Measurements from ENCODE around the gene SAFB2.

The SAFB2 gene

DNA sequence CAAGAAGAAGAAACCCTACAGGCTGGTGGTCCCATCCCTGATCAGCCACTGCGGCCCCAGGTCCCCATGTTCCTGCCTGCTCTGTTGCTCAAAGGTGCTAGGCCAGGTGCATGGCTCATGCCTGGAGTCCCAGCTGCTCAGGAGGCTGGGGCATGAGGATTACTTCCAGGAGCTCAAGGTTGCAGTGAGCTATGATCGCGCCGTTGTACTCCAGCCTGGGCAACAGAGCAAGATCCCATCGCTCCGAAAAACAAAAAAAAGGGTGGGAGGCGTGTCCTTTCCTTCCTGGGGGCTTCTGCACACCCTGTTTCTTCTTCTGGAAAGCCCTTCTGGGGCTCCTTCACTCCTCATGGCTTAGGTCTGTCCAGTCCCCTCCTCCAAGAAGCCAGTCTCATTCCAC lies 42.9 kb downstream of the SAFB2 start:
- no peak for DNase-seq (ENCODE audit: low spot score)

DNA sequence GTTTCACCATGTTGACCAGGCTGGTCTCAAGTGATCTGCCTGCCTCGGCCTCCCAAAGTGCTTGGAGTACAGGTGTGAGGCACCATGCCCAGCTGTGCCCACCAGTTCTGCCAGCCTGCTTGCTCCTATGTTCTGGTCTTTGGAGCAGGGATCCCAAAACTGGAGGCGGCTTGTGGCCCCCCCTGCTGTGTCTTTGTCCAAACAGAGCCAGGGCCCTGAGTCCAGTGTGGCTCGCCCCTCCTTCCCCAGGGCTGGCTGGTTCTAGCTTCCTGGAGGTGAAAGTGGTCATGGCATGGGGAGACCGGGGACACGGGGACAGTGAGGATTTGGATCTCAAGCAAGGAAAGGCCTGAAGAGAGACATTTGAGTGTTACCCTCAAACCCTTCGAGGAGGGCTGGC lies 43.3 kb downstream of the SAFB2 start:
- DNase-seq (ENCODE audit: low spot score) = no peak

DNA sequence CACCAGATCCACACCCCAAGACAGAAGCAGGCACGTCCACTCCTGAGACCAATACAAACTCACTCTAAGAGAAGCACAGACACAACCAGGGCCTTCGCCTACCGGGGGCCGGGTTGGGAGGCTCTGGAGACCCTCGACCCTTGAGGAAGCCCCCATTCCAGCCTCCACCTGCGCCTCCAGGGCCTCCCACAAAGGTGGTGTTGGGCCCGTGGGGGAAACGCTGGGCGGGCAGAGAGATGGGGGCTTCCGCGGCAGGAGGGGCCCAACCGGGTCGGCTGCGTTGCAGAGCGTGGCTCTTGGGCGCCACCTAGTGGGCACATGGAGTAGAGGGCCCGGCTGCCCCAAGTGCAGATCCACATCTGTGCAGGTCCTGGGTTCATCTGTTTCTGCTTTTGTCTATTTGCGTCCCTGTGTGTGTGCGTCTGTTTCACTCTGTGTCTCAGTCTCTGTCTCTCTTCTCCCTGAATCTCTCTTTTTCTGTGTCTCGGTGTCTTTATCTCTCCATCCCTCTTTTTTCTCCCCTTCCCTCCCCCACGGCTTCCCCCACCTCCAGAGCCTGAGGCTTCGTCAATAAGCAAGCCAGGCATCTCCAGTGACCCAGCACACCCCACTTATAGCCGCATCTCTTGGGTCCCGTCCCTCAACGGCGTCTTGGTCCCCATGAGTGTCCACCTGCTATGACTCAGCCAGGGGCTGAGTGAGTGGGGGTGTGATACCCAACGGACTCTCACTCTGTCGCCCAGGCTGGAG lies 44.3 kb downstream of the SAFB2 start:
- DNase-seq (ENCODE audit: low spot score) = peak; percentile 89

DNA sequence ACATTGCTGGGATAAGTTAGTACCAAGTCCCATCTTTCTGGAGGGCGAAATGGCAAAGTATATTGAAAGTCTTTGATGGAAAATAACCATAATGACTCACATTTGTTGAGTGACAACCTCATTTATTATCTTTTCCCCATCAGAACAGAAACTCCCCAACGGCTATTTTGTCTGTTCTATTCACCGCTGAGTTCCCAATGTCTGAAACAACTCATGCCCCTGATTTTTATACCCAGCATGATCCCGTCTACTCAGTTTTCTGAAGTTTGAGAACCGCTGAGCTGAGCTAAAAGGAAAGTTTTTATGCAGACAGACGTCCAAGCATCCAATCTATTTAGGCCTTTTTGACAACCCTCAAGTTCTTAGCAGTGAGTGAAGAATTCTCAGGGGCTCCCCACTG lies 47.0 kb downstream of the SAFB2 start:
- no peak for DNase-seq (ENCODE audit: low spot score)

DNA sequence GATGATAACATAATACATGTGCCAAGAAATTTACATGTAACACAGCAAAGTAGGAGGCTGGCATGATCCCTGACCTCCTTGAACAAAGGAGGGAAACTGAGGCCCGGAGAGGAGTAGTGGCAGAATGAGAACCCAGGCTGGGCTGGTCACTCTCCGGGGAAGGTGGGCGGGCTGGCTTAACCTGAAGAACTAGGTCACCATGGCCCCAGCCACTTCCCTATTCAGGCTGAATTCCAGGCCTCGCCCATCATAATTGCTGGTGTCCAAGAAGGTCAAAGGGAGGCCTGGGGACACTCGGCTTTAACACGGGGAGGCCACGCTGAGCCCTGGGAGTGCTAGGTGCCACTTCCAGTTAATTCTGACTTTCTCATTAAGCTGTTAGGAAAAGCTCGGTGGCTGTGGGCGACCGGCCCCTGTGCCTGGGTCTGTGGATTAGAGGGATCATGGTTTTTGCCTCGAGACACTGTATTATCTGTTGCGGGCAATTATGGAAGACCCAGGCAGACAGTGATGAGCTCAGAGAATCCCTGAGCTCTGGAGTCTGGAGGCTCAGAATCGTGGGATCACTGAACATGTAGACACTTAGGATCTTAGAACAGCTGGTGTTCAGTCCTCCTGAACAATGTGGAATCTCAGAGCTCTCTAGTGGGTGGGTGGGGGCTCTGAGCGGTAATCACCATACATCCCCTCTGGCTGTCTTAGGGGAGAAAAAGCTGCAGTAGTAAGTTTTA lies 49.9 kb downstream of the SAFB2 start:
- DNase-seq (ENCODE audit: low spot score) = no peak

DNA sequence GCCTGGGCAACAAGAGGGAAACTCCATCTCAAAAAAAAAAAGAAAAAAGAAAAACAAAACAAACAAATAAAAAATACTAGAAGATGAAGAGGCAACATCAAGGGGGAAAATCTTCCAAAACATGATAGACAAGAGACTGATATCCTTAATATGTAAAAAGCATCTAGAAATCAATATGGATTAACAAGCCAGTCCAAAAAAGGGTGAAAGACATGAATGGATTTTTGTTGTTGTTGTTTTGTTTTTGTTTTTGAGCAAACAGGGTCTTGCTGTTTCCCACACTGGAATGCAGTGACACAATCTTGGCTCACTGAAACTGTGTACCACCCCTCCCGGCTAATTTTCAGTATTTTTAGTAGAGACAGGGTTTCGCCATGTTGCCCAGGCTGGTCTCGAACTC lies 50.8 kb downstream of the SAFB2 start:
- DNase-seq (ENCODE audit: low spot score) = no peak

DNA sequence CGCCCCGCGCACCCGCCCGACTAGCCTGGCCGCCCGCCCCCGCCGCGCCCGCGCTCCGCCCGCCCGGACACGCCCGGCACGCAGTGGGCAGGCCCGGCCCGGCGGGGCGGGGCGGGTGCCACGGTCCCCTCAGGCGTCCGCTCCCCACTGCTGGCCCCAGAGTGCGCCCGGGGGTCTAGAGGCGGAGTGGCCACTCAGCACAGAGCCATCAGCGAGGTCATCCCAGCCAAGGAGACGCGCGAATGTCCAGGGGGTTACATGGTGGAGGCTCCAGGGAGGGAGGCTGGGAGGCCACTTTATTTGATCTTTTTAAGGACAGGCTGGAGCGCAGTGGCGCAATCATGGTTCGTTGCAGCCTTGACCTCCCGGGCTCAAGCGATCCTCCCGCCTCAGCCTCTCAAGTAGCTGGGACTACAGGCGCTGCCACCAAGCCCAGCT lies 54.6 kb downstream of the SAFB2 start:
- DNase-seq (ENCODE audit: low spot score) = no peak

DNA sequence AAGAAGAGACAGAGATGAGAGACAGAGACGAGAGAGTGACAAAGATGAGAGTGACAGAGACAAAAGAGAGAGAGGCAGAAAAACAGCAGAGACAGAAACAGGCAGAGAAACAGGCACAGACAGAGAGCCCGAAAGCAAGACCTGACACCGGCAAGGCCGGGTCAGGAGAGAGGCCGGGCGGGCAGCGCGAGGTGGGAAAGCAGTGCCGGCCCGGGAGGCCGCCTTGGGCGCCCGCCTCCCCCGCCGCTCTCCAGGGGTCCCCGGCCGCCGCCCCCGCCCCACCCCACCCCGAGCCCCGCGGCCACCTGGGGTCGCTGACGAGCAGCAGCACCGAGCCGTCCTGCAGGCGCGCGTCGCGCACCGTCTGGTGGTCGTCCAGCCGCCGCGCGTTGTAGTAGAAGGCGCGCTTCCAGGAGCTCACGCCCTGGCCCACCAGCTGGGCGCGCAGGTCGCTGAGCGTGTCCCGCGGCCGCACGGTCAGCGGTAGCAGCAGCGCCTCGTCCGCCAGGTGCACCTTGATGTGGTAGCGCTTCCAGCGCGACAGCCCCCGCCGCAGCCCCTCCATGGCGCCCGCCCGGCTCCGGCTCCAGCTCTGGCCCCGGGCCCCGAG lies 55.1 kb downstream of the SAFB2 start, which contains the start of gene TINCR:
Gene TINCR (minus strand): TSS at position 594 of the 610 bp plus-strand sequence.
- no peak for DNase-seq (ENCODE audit: low spot score)

DNA sequence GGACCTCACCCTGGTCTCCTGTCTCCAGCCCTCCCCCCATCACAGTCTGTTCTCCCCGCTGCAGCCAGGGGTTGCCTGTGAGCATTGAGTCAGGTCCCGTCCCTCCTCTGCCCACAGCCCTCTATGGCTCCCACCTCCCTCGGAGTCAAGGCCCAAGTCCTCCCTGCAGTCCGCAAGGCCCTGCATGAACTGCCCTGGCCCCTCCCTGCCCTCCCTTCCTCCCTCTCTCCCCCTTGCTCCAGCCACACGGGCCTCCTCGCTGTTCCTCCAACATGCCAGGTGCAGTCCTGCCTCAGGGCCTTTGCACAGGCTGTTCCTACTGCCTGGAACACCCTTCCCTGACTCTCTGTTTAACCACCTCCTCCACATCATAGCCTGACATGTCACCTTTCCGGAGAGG lies 57.6 kb downstream of the SAFB2 start:
- no peak for DNase-seq (ENCODE audit: low spot score)

DNA sequence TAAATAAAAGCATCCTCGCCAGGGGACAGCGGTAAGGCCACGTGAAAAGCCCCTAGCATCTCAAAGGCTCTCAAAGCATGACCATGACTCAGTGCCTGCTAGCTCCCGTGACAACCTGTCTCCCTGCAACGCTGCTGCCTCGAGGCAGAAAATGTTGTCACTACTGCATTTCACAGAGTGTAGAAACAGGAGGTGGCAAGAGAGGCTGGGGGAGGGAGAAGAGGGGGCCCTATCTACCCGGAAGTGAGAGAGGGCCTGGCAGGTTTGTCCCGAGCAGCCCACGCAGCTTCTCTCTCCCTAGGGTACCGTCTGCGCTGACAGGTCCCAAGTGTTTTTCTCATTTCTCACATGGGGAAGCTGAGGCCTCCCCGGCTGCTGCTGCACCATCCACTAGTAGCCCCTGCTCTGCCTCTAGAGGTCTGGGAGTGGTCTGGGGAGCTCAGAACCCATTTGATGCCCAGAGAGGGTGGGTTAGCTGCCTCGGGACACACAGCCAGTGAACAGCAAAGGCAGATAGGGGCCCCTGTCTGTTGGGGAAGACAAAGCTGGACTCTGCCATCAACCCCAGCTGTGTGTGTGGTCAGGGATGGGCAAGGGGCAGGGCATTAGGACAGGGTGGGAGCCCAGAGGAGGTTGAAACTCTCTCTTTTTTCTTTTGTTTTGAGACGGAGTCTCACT lies 58.5 kb downstream of the SAFB2 start:
- DNase-seq (ENCODE audit: low spot score) = no peak

DNA sequence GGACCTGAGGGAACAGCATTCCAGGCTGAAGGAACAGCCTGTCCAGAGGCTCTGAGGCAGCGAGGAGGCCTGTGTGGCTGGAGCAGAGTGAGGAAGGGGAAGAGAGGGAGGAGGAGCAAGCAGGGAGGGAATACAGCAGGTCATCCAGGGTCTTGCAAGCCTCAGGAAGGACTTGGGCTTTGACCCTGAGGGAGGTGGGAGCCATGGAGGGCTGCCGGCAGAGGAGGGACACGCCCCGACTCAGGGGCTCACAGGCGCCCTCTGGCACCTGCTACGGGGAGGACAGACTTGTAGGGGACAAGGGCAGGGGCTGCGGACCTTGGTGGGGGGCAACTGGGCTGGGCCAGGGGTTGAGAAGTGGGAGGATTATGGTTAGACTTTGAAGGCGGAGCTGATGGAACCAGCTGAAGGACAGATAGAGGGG lies 59.6 kb downstream of the SAFB2 start:
- no peak for DNase-seq (ENCODE audit: low spot score)

DNA sequence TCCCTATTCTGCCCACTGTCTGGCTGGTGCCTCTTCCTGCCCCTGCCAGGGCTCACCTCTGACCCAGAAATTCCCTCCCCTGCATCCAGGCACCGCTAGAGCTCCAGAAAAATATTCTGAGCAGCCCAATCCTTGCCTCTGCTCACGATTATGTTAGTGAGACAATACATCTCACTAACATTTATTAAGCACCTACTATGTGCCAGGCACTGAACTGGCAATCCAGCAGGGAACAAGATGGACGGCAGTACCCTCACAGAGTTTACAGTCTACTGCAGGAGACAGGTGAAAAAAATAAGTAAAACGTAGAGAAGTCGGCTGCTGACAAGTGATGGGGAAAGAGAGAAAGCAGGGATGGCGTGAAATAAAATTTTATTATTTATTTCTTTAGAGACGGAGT lies 60.3 kb downstream of the SAFB2 start:
- DNase-seq (ENCODE audit: low spot score) = no peak

DNA sequence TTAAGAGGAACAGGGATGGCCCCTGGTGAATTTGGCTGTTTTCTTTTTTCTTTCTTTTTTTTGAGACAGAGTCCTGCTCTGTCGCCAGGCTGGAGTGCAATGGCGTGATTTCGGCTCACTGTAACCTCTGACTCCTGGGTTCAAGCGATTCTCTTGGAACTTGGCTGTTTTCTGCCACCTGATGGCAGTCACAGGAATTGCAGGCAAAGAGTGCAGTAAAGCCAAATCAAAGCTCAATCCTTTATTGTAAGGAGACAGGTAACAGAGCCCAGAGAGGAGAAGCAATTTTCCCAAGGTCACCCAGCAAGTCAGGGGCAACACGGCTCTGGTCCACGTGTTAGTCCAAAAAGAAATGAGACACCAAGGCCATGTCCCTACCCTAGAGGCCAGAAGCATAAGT lies 61.0 kb downstream of the SAFB2 start:
- DNase-seq (ENCODE audit: low spot score) = no peak

DNA sequence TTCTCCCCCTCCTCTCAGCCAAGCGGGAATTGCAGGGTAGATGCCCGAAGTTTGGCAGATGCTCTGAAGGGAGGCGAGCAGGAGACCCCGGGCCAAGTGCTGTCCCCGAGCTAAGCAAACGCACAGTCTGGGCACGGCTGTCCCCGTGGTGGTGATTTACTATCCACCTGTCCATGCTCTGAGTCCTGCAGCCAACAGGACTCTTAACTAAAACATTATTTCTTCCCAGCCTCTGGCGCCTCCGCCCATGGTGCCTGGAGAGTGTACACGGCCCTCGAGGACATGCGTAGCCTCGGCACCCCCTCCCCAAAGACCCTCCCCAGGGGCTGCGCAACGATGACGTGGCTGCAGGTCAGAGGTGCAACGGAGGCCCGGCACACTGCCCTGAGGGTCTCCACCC lies 62.4 kb downstream of the SAFB2 start:
- no peak for DNase-seq (ENCODE audit: low spot score)

DNA sequence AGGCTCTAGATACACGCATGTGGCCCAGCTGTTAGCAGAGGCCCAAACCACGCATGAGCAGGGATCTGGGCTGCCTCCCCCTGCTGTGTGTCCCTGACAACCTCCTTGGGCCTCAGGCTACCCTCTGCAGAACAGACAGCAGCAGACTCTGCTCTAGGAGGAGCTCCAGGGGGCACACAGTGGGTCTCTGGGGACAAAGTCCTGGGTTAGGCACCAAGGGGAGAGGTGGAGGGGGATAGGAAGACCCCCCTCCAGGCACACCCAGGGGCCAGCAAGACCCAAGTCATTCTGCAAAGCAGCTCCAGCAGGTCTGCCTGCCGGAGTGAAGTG lies 62.8 kb downstream of the SAFB2 start:
- DNase-seq (ENCODE audit: low spot score) = no peak

DNA sequence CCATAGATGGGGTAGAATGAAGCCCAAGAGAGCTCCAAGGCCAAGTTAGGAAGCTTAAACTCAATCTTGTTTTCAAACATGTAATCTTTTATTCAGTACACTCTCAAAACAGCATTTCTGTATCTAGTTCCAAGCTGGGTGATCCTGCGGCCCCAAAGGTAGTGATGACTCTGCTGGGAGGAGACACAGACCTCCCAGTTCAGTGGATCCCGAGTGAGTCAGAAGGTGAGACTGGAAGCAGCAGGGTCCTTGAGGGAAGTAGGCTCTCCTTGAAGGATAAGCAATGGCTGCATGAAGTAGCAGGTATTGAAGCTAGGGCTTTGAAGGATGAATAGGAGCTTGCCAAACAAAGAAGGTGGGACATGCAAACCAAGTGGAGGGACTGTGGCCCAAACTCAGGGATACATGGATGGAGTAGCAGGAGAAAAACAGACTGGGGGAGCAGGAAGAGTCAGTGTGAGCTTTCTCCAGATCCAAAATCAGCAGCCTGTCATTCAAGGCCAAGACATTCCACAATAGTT lies 64.4 kb downstream of the SAFB2 start:
- no peak for DNase-seq (ENCODE audit: low spot score)

DNA sequence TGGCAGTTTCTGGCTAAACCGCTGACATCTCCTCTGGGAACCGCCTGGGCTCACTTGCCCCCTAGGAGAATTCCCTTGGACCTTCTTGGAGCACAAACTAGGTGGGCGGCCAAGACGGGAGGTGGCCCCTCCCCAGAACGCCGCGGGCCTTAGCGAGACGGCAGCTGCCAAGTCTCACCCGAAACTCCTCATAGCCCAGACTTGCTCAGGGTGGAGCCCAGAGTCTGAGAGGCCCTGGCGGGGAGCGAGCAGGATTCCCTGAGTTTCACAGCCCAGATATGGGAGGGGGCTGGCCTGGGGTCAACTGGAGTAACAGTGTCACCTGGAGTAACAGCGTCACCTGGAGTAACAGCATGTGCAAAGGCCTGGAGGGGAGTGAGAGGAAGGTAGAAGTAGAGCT lies 64.9 kb downstream of the SAFB2 start:
- DNase-seq (ENCODE audit: low spot score) = no peak

DNA sequence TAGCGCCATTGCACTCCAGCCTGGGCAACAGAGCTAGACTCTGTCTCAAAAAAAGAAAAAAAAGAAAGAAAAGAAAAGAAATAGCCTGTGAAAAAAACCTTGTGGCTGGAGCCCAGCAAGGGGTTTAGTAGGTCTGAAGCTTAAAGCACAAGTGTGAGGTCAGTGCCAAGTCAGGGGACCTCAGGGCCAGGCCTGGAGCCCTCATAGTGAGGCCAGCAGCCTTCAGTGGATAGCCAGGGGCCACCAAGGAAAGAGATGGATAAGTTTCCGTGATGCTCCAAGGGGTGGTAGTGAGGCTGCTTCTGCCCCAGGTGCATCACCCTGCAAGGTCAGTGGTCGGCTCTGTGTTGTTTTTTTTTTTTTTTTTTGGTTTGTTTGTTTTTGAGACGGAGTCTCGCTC lies 67.7 kb downstream of the SAFB2 start:
- no peak for DNase-seq (ENCODE audit: low spot score)

DNA sequence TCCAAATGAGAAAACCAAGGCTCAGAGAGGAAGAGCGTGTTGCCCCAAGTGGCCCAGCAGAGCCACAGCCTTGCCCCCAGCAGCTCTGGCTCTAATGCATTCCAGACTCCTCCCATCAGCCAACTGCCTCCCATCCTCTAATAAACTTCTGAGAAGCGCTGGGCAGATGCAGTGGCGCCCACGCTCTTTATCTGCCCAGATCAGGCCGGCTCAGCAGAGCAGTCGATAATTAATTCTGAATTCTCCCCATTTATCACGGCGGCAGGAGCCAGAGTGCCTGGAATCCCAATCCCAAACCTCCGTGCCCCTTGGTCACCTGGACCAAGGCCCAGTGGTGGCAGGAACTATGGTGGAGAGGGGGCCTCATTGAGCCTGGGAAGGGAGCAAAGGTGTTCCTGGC lies 68.7 kb downstream of the SAFB2 start:
- DNase-seq (ENCODE audit: low spot score) = no peak

DNA sequence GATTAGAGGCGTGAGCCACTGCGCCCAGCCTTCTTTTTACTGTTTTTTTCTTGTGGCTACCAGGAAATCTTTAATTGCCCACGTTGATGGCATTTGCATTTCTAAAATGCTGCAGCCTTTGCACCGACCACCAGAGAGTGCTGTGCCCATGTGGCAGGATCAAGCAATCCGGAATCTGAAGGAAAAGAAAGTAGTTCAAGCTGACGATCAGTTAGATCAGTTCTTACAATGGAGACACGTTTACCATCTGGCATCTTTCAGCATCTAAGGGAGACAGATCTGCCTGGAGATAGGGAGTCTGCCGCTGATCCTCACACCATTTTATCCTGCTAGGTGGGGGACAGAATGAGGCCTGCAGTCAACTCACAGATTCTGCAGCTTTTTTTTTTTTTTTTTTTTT lies 74.7 kb downstream of the SAFB2 start:
- peak; percentile 37 for DNase-seq (ENCODE audit: low spot score)

DNA sequence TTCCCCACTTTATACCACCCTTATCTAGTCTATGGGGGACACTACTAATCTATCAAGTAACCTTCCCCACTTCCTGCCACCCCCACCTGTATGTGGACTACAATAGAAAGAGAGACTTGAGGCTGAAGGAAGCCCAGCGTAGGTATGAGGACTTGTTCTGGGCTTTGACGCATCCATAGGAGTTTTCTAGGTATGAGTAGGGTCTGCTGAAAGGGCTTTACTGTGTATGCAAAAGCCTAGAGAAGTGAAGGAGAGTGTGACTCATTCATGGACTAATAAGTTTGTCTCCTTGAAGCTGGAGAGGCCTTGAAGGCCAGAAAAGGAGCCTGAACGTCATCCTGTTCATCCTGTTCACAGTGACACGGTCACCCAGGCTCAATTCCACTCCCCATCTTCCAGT lies 76.6 kb downstream of the SAFB2 start:
- DNase-seq (ENCODE audit: low spot score) = no peak

DNA sequence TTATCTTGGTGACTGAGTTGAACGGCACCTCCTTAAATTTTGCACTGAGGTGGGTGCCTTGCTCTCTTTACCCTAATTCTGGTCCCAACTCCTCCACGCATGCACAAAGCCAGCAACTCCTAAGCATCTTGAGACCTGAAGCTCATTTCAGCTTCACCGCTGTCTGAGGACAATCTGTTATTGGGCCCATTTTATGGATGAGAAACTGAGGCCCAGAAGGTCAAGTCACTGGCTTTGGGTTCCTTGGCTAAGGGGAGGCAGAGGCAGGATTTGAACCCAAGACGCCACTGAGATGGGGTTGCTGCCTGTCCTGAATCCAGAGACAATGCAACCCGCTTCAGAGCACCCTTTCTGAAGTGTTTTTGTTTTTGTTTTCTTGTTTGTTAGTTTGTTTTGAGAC lies 77.5 kb downstream of the SAFB2 start:
- no peak for DNase-seq (ENCODE audit: low spot score)

DNA sequence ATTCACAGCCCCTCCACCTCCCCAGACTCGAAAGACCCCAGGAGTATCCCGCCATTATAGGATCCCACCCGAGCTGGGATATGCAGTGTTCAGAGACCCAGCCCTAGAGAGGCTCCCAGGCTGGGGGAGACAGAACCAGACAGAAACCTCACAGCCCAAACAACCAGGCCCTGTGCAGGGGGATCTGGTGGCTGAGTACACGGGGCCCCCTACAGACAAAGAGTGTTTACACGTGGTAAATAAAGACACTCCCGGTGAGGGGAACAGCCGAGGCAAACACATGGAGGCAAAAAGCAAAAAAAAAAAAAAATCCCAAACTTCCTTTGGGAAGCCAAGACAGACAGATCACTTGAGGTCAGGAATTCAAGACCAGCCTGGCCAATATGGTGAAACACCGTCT lies 79.9 kb downstream of the SAFB2 start:
- DNase-seq (ENCODE audit: low spot score) = no peak
